K562 (cell line): ENCODE measurements around the gene KCTD3. TPM values are rescaled to one million over a fixed set of nuclear protein-coding genes. Genes with fewer than 3 reads are reported as not detected.

Source experiments
- CAMTA2 ChIP-seq: fragments of 250-450 bp; sonication (Bioruptor Pico); conservative IDR thresholded peaks from 2 replicates; pipeline ENCODE4 v1.5.1; 2022
- CTCFL ChIP-seq: IDR thresholded peaks from 2 replicates; pipeline ENCODE4 v1.6.1; 2011; ENCODE audit warnings: borderline replicate concordance, low read depth, mild to moderate bottlenecking, moderate library complexity, low read length; ENCODE audit not compliant: insufficient read depth, poor library complexity, severe bottlenecking
- DIDO1 ChIP-seq: fragments of 450-650 bp; IDR thresholded peaks from 2 replicates; pipeline ENCODE4 v1.6.1; 2016; ENCODE audit warnings: low read depth, missing biosample characterization, missing genetic modification characterization
- ETV1 ChIP-seq: fragments of 450-650 bp; conservative IDR thresholded peaks from 2 replicates; pipeline ENCODE4 v1.6.1; 2016; ENCODE audit warnings: missing genetic modification characterization, control low read depth, low read depth, missing compliant biosample characterization
- GATAD2A ChIP-seq: fragments of 450-650 bp; IDR thresholded peaks from 2 replicates; pipeline ENCODE4 v1.6.1; 2017
- HDAC3 ChIP-seq: fragments of 450-650 bp; IDR thresholded peaks from 2 replicates; pipeline ENCODE4 v1.6.1; 2018; ENCODE audit warnings: borderline replicate concordance, mild to moderate bottlenecking, moderate library complexity; ENCODE audit not compliant: partially characterized antibody
- HIVEP1 ChIP-seq: fragments of 250-450 bp; sonication (Bioruptor Pico); IDR thresholded peaks from 2 replicates; pipeline ENCODE4 v1.4.0; 2020; ENCODE audit warnings: mild to moderate bottlenecking
- MCM5 ChIP-seq: fragments of 450-650 bp; IDR thresholded peaks from 2 replicates; pipeline ENCODE4 v1.6.1; 2016; ENCODE audit warnings: low read depth
- MECOM ChIP-seq: fragments of 250-450 bp; sonication (Bioruptor Pico); IDR thresholded peaks from 2 replicates; pipeline ENCODE4 v1.8.0; 2022; ENCODE audit warnings: inconsistent platforms
- MITF ChIP-seq: IDR thresholded peaks from 2 replicates; pipeline ENCODE4 v1.6.1; 2014; ENCODE audit warnings: antibody characterized with exemption
- POLR3A ChIP-seq: IDR thresholded peaks from 2 replicates; pipeline ENCODE4 v1.6.1; 2011; ENCODE audit warnings: borderline replicate concordance, mild to moderate bottlenecking, moderate library complexity; ENCODE audit not compliant: insufficient read length, insufficient read depth; ENCODE audit errors: extremely low read depth
- PPARD ChIP-seq: fragments of 250-450 bp; sonication (Bioruptor Pico); IDR thresholded peaks from 2 replicates; pipeline ENCODE4 v1.8.0; 2022; ENCODE audit warnings: inconsistent platforms, mild to moderate bottlenecking, moderate library complexity
- RNF219 ChIP-seq: fragments of 250-450 bp; sonication (Bioruptor Pico); IDR thresholded peaks from 2 replicates; pipeline ENCODE4 v1.5.0; 2022; ENCODE audit warnings: mild to moderate bottlenecking
- SOX6 ChIP-seq: fragments of 450-650 bp; IDR thresholded peaks from 2 replicates; pipeline ENCODE4 v1.6.1; 2014; ENCODE audit warnings: mild to moderate bottlenecking
- SREBF2 ChIP-seq: sonication (generic); formaldehyde crosslinking; IDR thresholded peaks from 2 replicates; pipeline ENCODE4 v1.4.0; 2020; ENCODE audit warnings: mild to moderate bottlenecking, missing genetic modification reagents
- TCF3 ChIP-seq: sonication (generic); formaldehyde crosslinking; IDR thresholded peaks from 2 replicates; pipeline ENCODE4 v1.4.0; 2020; ENCODE audit warnings: mild to moderate bottlenecking, missing genetic modification reagents
- TCF7L2 ChIP-seq: fragments of 150-350 bp; IDR thresholded peaks from 2 replicates; pipeline ENCODE4 v1.6.1; 2016; ENCODE audit warnings: low read depth, mild to moderate bottlenecking, low read length, moderate library complexity
- TFE3 ChIP-seq: fragments of 450-650 bp; formaldehyde crosslinking; IDR thresholded peaks from 2 replicates; pipeline ENCODE4 v1.4.0; 2020; ENCODE audit warnings: mild to moderate bottlenecking, mixed read lengths
- THRAP3 ChIP-seq: fragments of 450-650 bp; IDR thresholded peaks from 2 replicates; pipeline ENCODE4 v1.6.1; 2016; ENCODE audit warnings: mild to moderate bottlenecking, inconsistent platforms, borderline replicate concordance
- YBX1 ChIP-seq: fragments of 450-650 bp; IDR thresholded peaks from 2 replicates; pipeline ENCODE4 v1.7.1; 2016; ENCODE audit warnings: mild to moderate bottlenecking
- ZFP1 ChIP-seq: fragments of 450-650 bp; formaldehyde crosslinking; IDR thresholded peaks from 2 replicates; pipeline ENCODE4 v1.4.0; 2020; ENCODE audit warnings: mild to moderate bottlenecking, mixed read lengths
- ZNF124 ChIP-seq: sonication (generic); formaldehyde crosslinking; IDR thresholded peaks from 2 replicates; pipeline ENCODE4 v1.8.1; 2022; ENCODE audit warnings: missing genetic modification reagents
- polyA plus RNA-seq, 8 experiments: library from polyadenylated mRNA; depleted of rRNA in 4 of 8; stranded (reverse) in 5 of 8; unstranded in 3 of 8; fragments of >200 nt; fragmentation: Nextera tagmentation in 2 of 8; fragmentation: Illumina TruSeq in 1 of 8; extraction: Ambion mirVana in 2 of 8; extraction: Trizol in 1 of 8; gene quantifications; 2 replicates each; pipeline versions ENCODE4 v1.2.1 to v1.2.3, GENCODE V29; 2011 to 2014; ENCODE audit warnings: inconsistent platforms in 1 of 8, missing spikeins in 1 of 8
- total RNA-seq, 7 experiments: library from RNA; depleted of rRNA in 6 of 7; stranded (reverse); fragments of >200 nt in 6 of 7; fragmentation: Illumina TruSeq in 2 of 7; extraction: Trizol in 2 of 7; gene quantifications; 2 replicates each; pipeline versions ENCODE4 v1.2.1 to v1.2.3, GENCODE V29; 2011 to 2021; ENCODE audit warnings: low replicate concordance in 1 of 7

KCTD3 gene
- total and polyA plus RNA-seq, 9 of the 15 experiments (the other 6 are each of a cell fraction or from before 2014, with no cell fraction given): 12.8 to 77.1 (median 44.3) TPM

GRCh38 chr1:215566556-215567490 lies at the start of gene KCTD3 (continued):
- no peak for TF ChIP-seq ETV1 (tag)
- no peak for TF ChIP-seq ZNF124
- no peak for TF ChIP-seq MITF
- no peak for TF ChIP-seq DIDO1 (tag)
- TF ChIP-seq POLR3A: no peak
- TF ChIP-seq PPARD: no peak
- 0 out of 2 replicates have a peak, but pooled peaks have one; percentile 39 for TF ChIP-seq THRAP3
- TF ChIP-seq HDAC3: no peak
- TF ChIP-seq CAMTA2 (CRISPR knock-in tag): no peak
- no peak for TF ChIP-seq SOX6
- no peak for TF ChIP-seq RNF219 (CRISPR knock-in tag)
- TF ChIP-seq TCF7L2: no peak
- TF ChIP-seq MECOM (CRISPR knock-in tag): no peak
- no peak for TF ChIP-seq MCM5
- no peak for TF ChIP-seq HIVEP1
- no peak for TF ChIP-seq YBX1
- no peak for TF ChIP-seq TFE3 (CRISPR knock-in tag)
- TF ChIP-seq TCF3 (CRISPR knock-in tag): no peak
- TF ChIP-seq CTCFL: no peak
- TF ChIP-seq ZFP1 (CRISPR knock-in tag): no peak
- no peak for TF ChIP-seq SREBF2 (CRISPR knock-in tag)
- TF ChIP-seq GATAD2A: peak; percentile 83; the same call in 1 of the 2 replicates
